ENCODE measurements around the gene C1QTNF1. TPM values are rescaled to one million over a fixed set of nuclear protein-coding genes. Genes with fewer than 3 reads are reported as not detected.

The C1QTNF1 gene
- total and polyA plus RNA-seq, 9 of the 15 experiments (the other 6 are each of a cell fraction or from before 2014, with no cell fraction given), result 0.09 TPM; not detected in 8

DNA sequence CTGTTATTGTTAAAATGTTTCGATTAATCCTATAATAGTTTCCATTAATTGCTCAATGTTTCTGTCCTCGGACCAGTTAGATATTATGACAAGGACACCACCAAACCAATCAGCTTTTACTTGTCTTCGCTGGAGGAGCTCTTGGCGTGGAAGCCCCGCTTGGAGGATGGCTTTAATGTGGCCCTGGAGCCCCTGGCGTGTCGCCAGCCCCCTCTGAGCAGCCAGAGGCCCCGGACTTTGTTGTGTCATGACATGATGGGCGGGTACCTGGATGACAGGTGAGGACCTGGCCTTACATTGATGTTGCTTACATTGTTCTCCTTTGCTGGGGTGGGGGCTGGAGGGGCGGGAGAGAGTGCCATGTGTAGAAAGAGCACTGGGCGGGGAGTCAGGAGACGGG, 53.6 kb downstream of the C1QTNF1 start:
- FAIRE-seq, result no peak
- no peak overlapping the region for H3K9ac ChIP-seq (ENCODE audit: insufficient read depth in 1 of 2, low read depth in 2 of 2, low read length in 2 of 2)

DNA sequence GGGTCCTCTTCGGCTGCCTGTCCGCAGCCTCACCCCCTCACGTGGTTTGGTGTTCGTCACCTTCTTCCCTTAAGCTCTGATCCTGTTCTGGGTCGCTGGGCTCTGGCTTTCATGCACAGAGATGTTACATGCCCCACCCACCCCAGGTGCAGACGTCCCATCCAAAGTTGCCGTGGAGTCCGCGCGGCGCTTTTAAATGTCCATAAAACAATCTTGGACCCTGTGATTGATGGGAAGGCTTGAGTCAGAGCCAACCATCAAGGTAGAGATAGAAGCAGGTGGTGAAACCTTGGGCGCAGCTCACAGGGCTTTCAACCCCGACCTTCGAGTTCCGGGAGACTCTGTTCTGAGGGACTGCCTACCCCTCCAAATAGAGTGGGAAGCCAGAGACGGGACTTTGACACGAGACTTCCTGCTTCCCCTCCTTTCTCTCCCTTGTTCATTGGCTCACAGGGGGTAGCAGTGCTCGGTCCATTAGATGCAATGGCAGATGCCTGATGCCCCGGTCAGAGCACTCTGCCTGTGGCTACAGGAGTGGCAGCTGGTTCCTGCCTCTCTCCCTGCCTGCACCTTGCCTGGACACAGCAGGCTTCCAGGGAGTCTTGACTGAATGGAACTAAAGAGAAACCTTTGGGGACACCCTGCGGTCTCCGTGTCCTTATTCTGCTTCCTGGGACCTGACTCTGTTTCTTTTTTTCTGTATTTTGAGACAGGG, 54.7 kb downstream of the C1QTNF1 start:
- H4K20me1 ChIP-seq (replicated peaks; ENCODE audit: control insufficient read depth, insufficient read depth, low read length), result peaks cover 10% of the 10 kb centered on the region
- H2AFZ ChIP-seq (ENCODE audit: low read depth, low read length), result no peak overlapping the region
- no peak overlapping the region for H3K27ac ChIP-seq (ENCODE audit: extremely low read depth, low read depth, low read length)
- DNase-seq (ENCODE audit: extremely low read depth in 1 of 4, low spot score in 3 of 4) (no peak), ATAC-seq (no peak), FAIRE-seq (no peak)
- TF ChIP-seq STAG1 (CRISPR knock-in tag; IDR thresholded peaks at IDR 0.05; ENCODE audit: borderline replicate concordance) (no peak), MAFG (tag; conservative IDR thresholded peaks at IDR 0.05) (no peak), TBP (optimal IDR thresholded peaks at IDR 0.05; ENCODE audit: low read depth, low read length) (no peak), HDGF (IDR thresholded peaks at IDR 0.05) (no peak), NCOA1 (IDR thresholded peaks at IDR 0.05; ENCODE audit: low read depth) (no peak), TRIM28 (IDR thresholded peaks at IDR 0.05) (no peak), PHF8 (IDR thresholded peaks at IDR 0.05; ENCODE audit: borderline replicate concordance, low read length) (no peak), CEBPG (CRISPR knock-in tag; IDR thresholded peaks at IDR 0.05) (no peak), CEBPG (tag; conservative IDR thresholded peaks at IDR 0.05 in 1 of 2, IDR thresholded peaks at IDR 0.05 in 1 of 2) (no peak), POLR3G (IDR thresholded peaks at IDR 0.05; ENCODE audit: extremely low read depth, insufficient read length, insufficient replicate concordance) (no peak), CBX5 (IDR thresholded peaks at IDR 0.05; ENCODE audit: borderline replicate concordance, low read depth) (no peak)
- TF ChIP-seq, protein P1, sequence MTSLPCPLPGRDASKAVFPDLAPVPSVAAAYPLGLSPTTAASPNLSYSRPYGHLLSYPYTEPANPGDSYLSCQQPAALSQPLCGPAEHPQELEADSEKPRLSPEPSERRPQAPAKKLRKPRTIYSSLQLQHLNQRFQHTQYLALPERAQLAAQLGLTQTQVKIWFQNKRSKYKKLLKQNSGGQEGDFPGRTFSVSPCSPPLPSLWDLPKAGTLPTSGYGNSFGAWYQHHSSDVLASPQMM (CRISPR knock-in tag; IDR thresholded peaks at IDR 0.05), result no peak
- intact Hi-C loops (cut with micrococcal nuclease) (no loop called here), in situ Hi-C loops (cut with MboI) (no loop called here)
- ChIA-PET POLR2A (interaction anchor here (0.6 kb wide), 1 partner anchor 68 kb away, joined by 4 read pairs; no protein-coding TSS in a partner anchor), CTCF (ENCODE audit: low intra/inter-chr PET ratio) (no interaction called here)
- H3K4me3 ChIP-seq, result no peak overlapping the region
- H3K4me2 ChIP-seq (ENCODE audit: insufficient read depth, low read length), result no peak overlapping the region
- H3K9me1 ChIP-seq (ENCODE audit: control insufficient read depth, insufficient read depth, low read length), result peaks cover 3% of the 10 kb centered on the region
- BruUV-seq (replicated peaks), result no TSS peak
- no peak overlapping the region for H3K9ac ChIP-seq (ENCODE audit: insufficient read depth in 1 of 2, low read depth in 2 of 2, low read length in 2 of 2)
- peaks cover 8 to 27% of the 10 kb centered on the region in 2 experiments; a peak in 4 of 5 replicates for H3K4me1 ChIP-seq (replicated peaks in 1 of 2; ENCODE audit: control insufficient read depth in 2 of 2, insufficient read depth in 2 of 2, low read length in 2 of 2)
- WGBS (ENCODE audit: insufficient coverage, low coverage, missing lambda C conversion rate), result 92% methylated on average over 20 of the region's 21 CpGs
- peaks cover 11% of the 10 kb centered on the region; the same call in 2 of the 3 replicates for H3K79me2 ChIP-seq (ENCODE audit: control insufficient read depth, insufficient read depth, low read length)
- peaks cover 51% of the 10 kb centered on the region; the same call in 1 of the 3 replicates for H3K36me3 ChIP-seq (ENCODE audit: control insufficient read depth, insufficient read depth, low read length)
- no peaks in the 10 kb centered on the region for H3K27me3 ChIP-seq (ENCODE audit: control insufficient read depth in 2 of 2, insufficient read depth in 2 of 2, low read length in 2 of 2)
- no peaks in the 10 kb centered on the region for H3K9me3 ChIP-seq (replicated peaks; ENCODE audit: control insufficient read depth, insufficient read depth, low read depth, low read length)

More for the DNA sequence above, 53.6 kb downstream of the C1QTNF1 start:
- no TSS peak for BruUV-seq (replicated peaks)
- H3K9me3 ChIP-seq (replicated peaks; ENCODE audit: control insufficient read depth, insufficient read depth, low read depth, low read length), result no peaks in the 10 kb centered on the region
- no peak overlapping the region for H3K4me2 ChIP-seq (ENCODE audit: insufficient read depth, low read length)
- intact Hi-C loops (cut with micrococcal nuclease) (no loop called here), in situ Hi-C loops (cut with MboI) (no loop called here)
- 86% methylated on average over 9 of the region's 12 CpGs for WGBS (ENCODE audit: insufficient coverage, low coverage, missing lambda C conversion rate)
- H3K4me1 ChIP-seq (replicated peaks in 1 of 2; ENCODE audit: control insufficient read depth in 2 of 2, insufficient read depth in 2 of 2, low read length in 2 of 2), result peaks cover 8 to 22% of the 10 kb centered on the region in 2 experiments; a peak in 4 of 5 replicates
- TF ChIP-seq ZBED1 (IDR thresholded peaks at IDR 0.05) (no peak), NFIC (IDR thresholded peaks at IDR 0.05) (peak; percentile 23; the same call in 1 of the 2 replicates)
- no peak overlapping the region for H3K4me3 ChIP-seq
- peaks cover 42% of the 10 kb centered on the region; the same call in 1 of the 3 replicates for H3K36me3 ChIP-seq (ENCODE audit: control insufficient read depth, insufficient read depth, low read length)
- DNase-seq (ENCODE audit: extremely low read depth in 1 of 4, low spot score in 3 of 4) (no peak), ATAC-seq (no peak)
- peaks cover 7% of the 10 kb centered on the region; the same call in 1 of the 2 replicates for H4K20me1 ChIP-seq (replicated peaks; ENCODE audit: control insufficient read depth, insufficient read depth, low read length)
- H3K27me3 ChIP-seq (ENCODE audit: control insufficient read depth in 2 of 2, insufficient read depth in 2 of 2, low read length in 2 of 2), result no peaks in the 10 kb centered on the region
- CTCF ChIA-PET (ENCODE audit: low intra/inter-chr PET ratio), result no interaction called here
- H2AFZ ChIP-seq (ENCODE audit: low read depth, low read length), result no peak overlapping the region
- POLR2A ChIA-PET, result interaction anchor here (0.5 to 0.6 kb wide), 2 partner anchors 18 to 69 kb away, joined by 4 to 5 read pairs; no protein-coding TSS in a partner anchor
- peaks cover 3% of the 10 kb centered on the region for H3K9me1 ChIP-seq (ENCODE audit: control insufficient read depth, insufficient read depth, low read length)
- H3K79me2 ChIP-seq (ENCODE audit: control insufficient read depth, insufficient read depth, low read length), result peaks cover 11% of the 10 kb centered on the region; the same call in 2 of the 3 replicates
- no peak overlapping the region for H3K27ac ChIP-seq (ENCODE audit: extremely low read depth, low read depth, low read length)

Data from K562 (cell line).